GM12878 (cell line): ENCODE measurements around the gene LAMB1. TPM values are rescaled to one million over a fixed set of nuclear protein-coding genes. Genes with fewer than 3 reads are reported as not detected.

Experiments used
- ATAC-seq: fragments of 200-7000 bp; cut with Tn5 transposase; 3 replicates; pipeline ENCODE4 v1.9.1; 2020; ENCODE audit warnings: mild to moderate bottlenecking, moderate library complexity
- BruUV-seq: library from RNA; stranded (reverse); fragments of 400-500 nt; replicated peaks from 2 replicates; lab custom pipeline; 2021; lab: Mats Ljungman, UMichigan
- CTCF ChIA-PET: fragments of 300-600 bp; sonication (Branson Sonifier 250); formaldehyde crosslinking; extraction: SDS; loops from one replicate; lab custom pipeline; 2021; ENCODE audit warnings: inconsistent platforms; lab: Yijun Ruan, JAX
- POLR2A ChIA-PET: fragments of 350-600 bp; formaldehyde crosslinking; extraction: SDS; loops from one replicate; lab custom pipeline; 2021; ENCODE audit warnings: inconsistent platforms; lab: Charles Lee
- RAD21 ChIA-PET: fragments of 300-600 bp; sonication (Branson Sonifier 250); formaldehyde crosslinking; loops from one replicate; lab custom pipeline; 2023; ENCODE audit warnings: antibody characterized with exemption; ENCODE audit not compliant: unreplicated experiment; lab: Charles Lee
- SMC1A ChIA-PET: fragments of 300-600 bp; sonication (Branson Sonifier 250); formaldehyde crosslinking; loops from one replicate; lab custom pipeline; 2023; ENCODE audit not compliant: unreplicated experiment, uncharacterized antibody; lab: Charles Lee
- DNase-seq: peaks from one replicate; pipeline ENCODE4 v3.0.0-alpha.2; 2011; ENCODE audit warnings: low read depth, low spot score
- FAIRE-seq: peaks from 3 replicates; lab custom pipeline; 2011; peaks lifted over from hg19 to GRCh38; lab: Jason Lieb, UNC
- H2AFZ ChIP-seq: 2 replicates; pipeline ENCODE4 v1.6.0; 2011; ENCODE audit warnings: low read depth, low read length, control low read depth; ENCODE audit not compliant: control insufficient read depth
- H3K27ac ChIP-seq: 2 replicates; pipeline ENCODE4 v1.5.1; 2011; ENCODE audit warnings: control low read depth; ENCODE audit not compliant: control insufficient read depth, insufficient read depth
- H3K27me3 ChIP-seq, 2 experiments: replicated peaks in 1 of 2; 2 replicates each; pipeline versions ENCODE4 v1.6.0 to v1.6.1; 2011; ENCODE audit warnings: low read length in 1 of 2; ENCODE audit not compliant: control insufficient read depth in 2 of 2, insufficient read depth in 2 of 2
- H3K36me3 ChIP-seq, 2 experiments: 2 replicates each; pipeline ENCODE4 v1.5.1; 2011; ENCODE audit warnings: low read length in 1 of 2; ENCODE audit not compliant: control insufficient read depth in 2 of 2, insufficient read depth in 2 of 2
- H3K4me1 ChIP-seq: 2 replicates; pipeline ENCODE4 v1.6.1; 2011; ENCODE audit warnings: mild to moderate bottlenecking, low read length, moderate library complexity, mixed read lengths; ENCODE audit not compliant: control insufficient read depth, insufficient read depth
- H3K4me2 ChIP-seq: 2 replicates; pipeline ENCODE4 v1.6.0; 2011; ENCODE audit warnings: control low read depth; ENCODE audit not compliant: control insufficient read depth, insufficient read depth
- H3K4me3 ChIP-seq: fragments of 200-600 bp; sonication (generic); 2 replicates; pipeline ENCODE4 v1.5.1; 2016
- H3K79me2 ChIP-seq: 2 replicates; pipeline ENCODE4 v1.6.0; 2011; ENCODE audit warnings: low read length; ENCODE audit not compliant: control insufficient read depth, insufficient read depth
- H3K9ac ChIP-seq: 2 replicates; pipeline ENCODE4 v1.8.0; 2011; ENCODE audit warnings: low read length, control low read depth, mixed read lengths; ENCODE audit not compliant: control insufficient read depth, insufficient read depth
- H3K9me3 ChIP-seq: replicated peaks from 3 replicates; pipeline ENCODE4 v1.5.1; 2011; ENCODE audit warnings: mild to moderate bottlenecking, low read length; ENCODE audit not compliant: control insufficient read depth, insufficient read depth
- H4K20me1 ChIP-seq: 2 replicates; pipeline ENCODE4 v1.6.0; 2011; ENCODE audit not compliant: control insufficient read depth, insufficient read depth
- BHLHE40 ChIP-seq, 2 experiments: fragments of 450-650 bp in 1 of 2; IDR thresholded peaks; 2 replicates each; pipeline ENCODE4 v1.6.1; 2011 to 2017; ENCODE audit warnings: low read depth in 2 of 2, borderline replicate concordance in 1 of 2, improper control_type of control experiment in 1 of 2, low read length in 1 of 2, mild to moderate bottlenecking in 1 of 2
- CREM ChIP-seq: IDR thresholded peaks from 2 replicates; pipeline ENCODE4 v1.6.1; 2014; ENCODE audit warnings: antibody characterized with exemption, low read depth
- IKZF2 ChIP-seq, 2 experiments: fragments of 450-650 bp; IDR thresholded peaks; 2 replicates each; pipeline ENCODE4 v1.6.1; 2017; ENCODE audit warnings: mild to moderate bottlenecking in 2 of 2, moderate library complexity in 2 of 2
- IRF5 ChIP-seq: fragments of 450-650 bp; IDR thresholded peaks from 2 replicates; pipeline ENCODE4 v1.6.1; 2017; ENCODE audit warnings: borderline replicate concordance
- JUNB ChIP-seq: IDR thresholded peaks from 2 replicates; pipeline ENCODE4 v1.6.1; 2016; ENCODE audit warnings: antibody characterized with exemption, mild to moderate bottlenecking
- NFIC ChIP-seq: IDR thresholded peaks from 2 replicates; pipeline ENCODE4 v1.6.1; 2012; ENCODE audit warnings: low read depth, mild to moderate bottlenecking, inconsistent platforms, low read length, moderate library complexity
- NFYB ChIP-seq: IDR thresholded peaks from 2 replicates; pipeline ENCODE4 v1.6.1; 2011; ENCODE audit warnings: low read depth, mild to moderate bottlenecking, low read length, improper control_type of control experiment, moderate library complexity; ENCODE audit not compliant: insufficient read depth
- PML ChIP-seq: IDR thresholded peaks from 2 replicates; pipeline ENCODE4 v1.6.1; 2012; ENCODE audit warnings: low read length, inconsistent platforms
- RELB ChIP-seq: fragments of 450-650 bp; IDR thresholded peaks from 2 replicates; pipeline ENCODE4 v1.6.1; 2017; ENCODE audit warnings: low read depth, mild to moderate bottlenecking, moderate library complexity
- SRF ChIP-seq, 2 experiments: IDR thresholded peaks; 2 replicates each; pipeline ENCODE4 v1.6.1; 2011; ENCODE audit warnings: low read depth in 2 of 2, low read length in 2 of 2, mild to moderate bottlenecking in 1 of 2, moderate library complexity in 1 of 2
- TAF1 ChIP-seq: IDR thresholded peaks from 2 replicates; pipeline ENCODE4 v1.6.1; 2011; ENCODE audit warnings: mild to moderate bottlenecking, low read depth, low read length, borderline replicate concordance
- ZBTB4 ChIP-seq: fragments of 450-650 bp; formaldehyde crosslinking; IDR thresholded peaks from 2 replicates; pipeline ENCODE4 v1.4.0; 2022; ENCODE audit warnings: mild to moderate bottlenecking, moderate library complexity
- ZNF24 ChIP-seq: fragments of 450-650 bp; IDR thresholded peaks from 2 replicates; pipeline ENCODE4 v1.6.1; 2017; ENCODE audit warnings: antibody characterized with exemption, mild to moderate bottlenecking
- WGBS: methylation state at CpG from one replicate; pipeline ENCODE4 v1.1.6; 2016; ENCODE audit warnings: low lambda C conversion rate; ENCODE audit not compliant: insufficient replicate concordance, insufficient coverage; ENCODE audit errors: missing lambda C conversion rate; 5-methylcytosine and 5-hydroxymethylcytosine counted together
- in situ Hi-C: fragments of 300-500 bp; cut with MboI; formaldehyde crosslinking; loops from 9 replicates; pipeline ENCODE4 v1.14.3; 2018; ENCODE audit warnings: mixed read lengths
- intact Hi-C: fragments of 100-400 bp; cut with micrococcal nuclease; formaldehyde crosslinking; loops from one replicate; pipeline ENCODE4 v1.14.2; 2022; ENCODE audit not compliant: unreplicated experiment
- polyA plus RNA-seq, 11 experiments: library from polyadenylated mRNA; depleted of rRNA in 4 of 11; unstranded in 6 of 11; stranded (reverse) in 5 of 11; fragments of >200 nt; fragmentation: Nextera tagmentation in 4 of 11; fragmentation: Illumina TruSeq in 1 of 11; extraction: Ambion mirVana in 4 of 11; extraction: Trizol in 1 of 11; gene quantifications; 1 replicate in 1 of 11; 2 replicates in 10 of 11; pipeline versions ENCODE4 v1.2.1 to v1.2.3, GENCODE V29; 2011 to 2016; ENCODE audit warnings: inconsistent platforms in 2 of 11, missing spikeins in 2 of 11, low read depth in 1 of 11
- total RNA-seq, 4 experiments: library from RNA; depleted of rRNA in 3 of 4; stranded (reverse); fragments of >200 nt in 3 of 4; fragmentation: Illumina TruSeq in 1 of 4; extraction: Trizol in 1 of 4; gene quantifications; 2 replicates each; pipeline versions ENCODE4 v1.2.1 to v1.2.3, GENCODE V29; 2013 to 2021
- TF ChIP-seq, protein P1 (sequence below): fragments of 450-650 bp; formaldehyde crosslinking; IDR thresholded peaks from 2 replicates; pipeline ENCODE4 v1.5.0; 2022; ENCODE audit warnings: mild to moderate bottlenecking, missing genetic modification characterization

The LAMB1 gene
- total and polyA plus RNA-seq, 10 of the 15 experiments (the other 5 are each of a cell fraction or from before 2014, with no cell fraction given), result 0.05 to 2.2 (median 1.2) TPM; not detected in 4

DNA sequence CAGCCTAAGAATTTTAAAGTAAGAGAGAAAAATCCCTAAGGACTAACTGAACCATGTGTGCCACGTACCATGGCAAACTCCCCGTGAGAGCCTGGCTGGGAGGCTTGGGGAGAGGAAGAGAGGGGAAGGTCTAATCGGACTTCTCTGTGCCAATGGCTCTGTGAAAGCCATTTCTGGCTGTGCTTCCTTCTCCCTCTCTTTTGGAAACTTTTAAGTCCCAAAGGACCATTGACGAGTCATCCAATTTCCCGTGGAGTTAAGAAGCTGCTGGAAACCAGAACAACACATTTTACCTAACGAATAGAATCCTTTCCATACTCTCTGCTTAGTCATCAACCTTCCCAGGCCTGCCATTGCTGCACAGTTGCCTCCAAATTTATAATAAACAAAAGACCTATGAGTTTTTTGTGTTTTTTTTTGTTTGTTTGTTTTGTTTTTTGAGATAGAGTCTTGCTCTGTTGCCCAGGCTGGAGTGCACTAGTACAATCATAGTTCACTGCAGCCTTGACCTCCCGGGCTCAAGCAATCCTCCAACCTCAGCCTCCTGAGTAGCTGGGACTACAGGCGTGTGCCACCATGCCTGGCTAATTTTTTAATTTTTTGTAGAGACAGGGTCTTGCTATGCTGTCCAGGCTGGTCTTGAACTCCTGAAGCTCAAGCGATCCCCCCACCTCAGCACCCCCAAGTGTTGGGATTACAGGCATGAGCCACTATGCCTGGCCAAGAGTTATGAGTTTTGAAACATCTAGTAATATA is 13.2 kb downstream of the LAMB1 start:
- Histone ChIP-seq H3K27me3 (no peaks in the 10 kb centered on the region; a peak in 1 of 4 replicates), H3K36me3 (no peaks in the 10 kb centered on the region), H3K4me3 (no peak overlapping the region), H2AFZ (no peak overlapping the region), H3K9ac (no peak overlapping the region), H3K9me3 (no peaks in the 10 kb centered on the region), H3K4me2 (no peak overlapping the region), H3K27ac (no peak overlapping the region), H3K4me1 (no peaks in the 10 kb centered on the region), H4K20me1 (no peaks in the 10 kb centered on the region), H3K79me2 (no peaks in the 10 kb centered on the region)
- CTCF ChIA-PET, result interaction anchor here (0.8 kb wide), 1 partner anchor 9 kb away, joined by 3 read pairs; no protein-coding TSS in a partner anchor
- SMC1A ChIA-PET, result no interaction called here
- WGBS, result 14% methylated on average over 9 of the region's 9 CpGs
- no TSS peak for BruUV-seq
- intact Hi-C loops (no loop called here), in situ Hi-C loops (no loop called here)
- ATAC-seq (no peak), FAIRE-seq (no peak), DNase-seq (no peak)
- RAD21 ChIA-PET, result no interaction called here
- POLR2A ChIA-PET, result no interaction called here
- TF ChIP-seq NFYB, result no peak
- TF ChIP-seq, protein P1, sequence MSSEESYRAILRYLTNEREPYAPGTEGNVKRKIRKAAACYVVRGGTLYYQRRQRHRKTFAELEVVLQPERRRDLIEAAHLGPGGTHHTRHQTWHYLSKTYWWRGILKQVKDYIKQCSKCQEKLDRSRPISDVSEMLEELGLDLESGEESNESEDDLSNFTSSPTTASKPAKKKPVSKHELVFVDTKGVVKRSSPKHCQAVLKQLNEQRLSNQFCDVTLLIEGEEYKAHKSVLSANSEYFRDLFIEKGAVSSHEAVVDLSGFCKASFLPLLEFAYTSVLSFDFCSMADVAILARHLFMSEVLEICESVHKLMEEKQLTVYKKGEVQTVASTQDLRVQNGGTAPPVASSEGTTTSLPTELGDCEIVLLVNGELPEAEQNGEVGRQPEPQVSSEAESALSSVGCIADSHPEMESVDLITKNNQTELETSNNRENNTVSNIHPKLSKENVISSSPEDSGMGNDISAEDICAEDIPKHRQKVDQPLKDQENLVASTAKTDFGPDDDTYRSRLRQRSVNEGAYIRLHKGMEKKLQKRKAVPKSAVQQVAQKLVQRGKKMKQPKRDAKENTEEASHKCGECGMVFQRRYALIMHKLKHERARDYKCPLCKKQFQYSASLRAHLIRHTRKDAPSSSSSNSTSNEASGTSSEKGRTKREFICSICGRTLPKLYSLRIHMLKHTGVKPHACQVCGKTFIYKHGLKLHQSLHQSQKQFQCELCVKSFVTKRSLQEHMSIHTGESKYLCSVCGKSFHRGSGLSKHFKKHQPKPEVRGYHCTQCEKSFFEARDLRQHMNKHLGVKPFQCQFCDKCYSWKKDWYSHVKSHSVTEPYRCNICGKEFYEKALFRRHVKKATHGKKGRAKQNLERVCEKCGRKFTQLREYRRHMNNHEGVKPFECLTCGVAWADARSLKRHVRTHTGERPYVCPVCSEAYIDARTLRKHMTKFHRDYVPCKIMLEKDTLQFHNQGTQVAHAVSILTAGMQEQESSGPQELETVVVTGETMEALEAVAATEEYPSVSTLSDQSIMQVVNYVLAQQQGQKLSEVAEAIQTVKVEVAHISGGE (CRISPR knock-in tag), result no peak
- TF ChIP-seq ZNF24, result no peak
- TF ChIP-seq TAF1, result no peak
- no peak for TF ChIP-seq SRF (IDR thresholded peaks at IDR 0.05; ENCODE audit: low read depth in 2 of 2, low read length in 2 of 2)
- no peak for TF ChIP-seq IRF5
- no peak for TF ChIP-seq RELB
- no peak for TF ChIP-seq JUNB
- no peak for TF ChIP-seq IKZF2 (IDR thresholded peaks at IDR 0.05)
- no peak for TF ChIP-seq PML
- no peak for TF ChIP-seq CREM
- no peak for TF ChIP-seq ZBTB4
- TF ChIP-seq BHLHE40 (IDR thresholded peaks at IDR 0.05; ENCODE audit: borderline replicate concordance in 1 of 2, low read depth in 2 of 2, low read length in 1 of 2), result no peak
- no peak for TF ChIP-seq NFIC
